CD14-positive monocyte (primary cell): ENCODE results near the gene FLT1. TPM values are rescaled to one million over a fixed set of nuclear protein-coding genes. Genes with fewer than 3 reads are reported as not detected.
A peak's percentile ranks its signal among the peaks of the same experiment; 100 is the strongest.

Experiments
- DNase-seq, 3 donors: peaks; one replicate each; pipeline ENCODE4 v3.0.0-alpha.2; 2011 to 2022
- H2AFZ ChIP-seq: 2 replicates; pipeline ENCODE4 v1.6.0; 2012; ENCODE audit warnings: mild to moderate bottlenecking, low read depth, low read length, inconsistent platforms; ENCODE audit not compliant: insufficient read depth, poor library complexity, severe bottlenecking
- H3K27ac ChIP-seq, 2 donors: 1 replicate in 1 of 2; 2 replicates in 1 of 2; pipeline ENCODE4 v1.5.1; 2012 to 2013; ENCODE audit warnings: low read length in 2 of 2, control low read depth in 1 of 2, inconsistent platforms in 1 of 2, low read depth in 1 of 2, mild to moderate bottlenecking in 1 of 2
- H3K27me3 ChIP-seq, 2 donors: one replicate each; pipeline versions ENCODE4 v1.6.0 to v1.6.1; 2011 to 2013; ENCODE audit warnings: low read length in 2 of 2; ENCODE audit not compliant: control insufficient read depth in 2 of 2, insufficient read depth in 2 of 2
- H3K36me3 ChIP-seq, 2 donors: replicated peaks in 1 of 2; 1 replicate in 1 of 2; 2 replicates in 1 of 2; pipeline versions ENCODE4 v1.5.1 to v1.6.1; 2012 to 2013; ENCODE audit warnings: low read length in 2 of 2, control low read depth in 1 of 2, inconsistent platforms in 1 of 2, mild to moderate bottlenecking in 1 of 2; ENCODE audit not compliant: insufficient read depth in 2 of 2, control insufficient read depth in 1 of 2
- H3K4me1 ChIP-seq, 2 donors: 1 replicate in 1 of 2; 2 replicates in 1 of 2; pipeline versions ENCODE4 v1.5.1 to v1.6.1; 2012 to 2013; ENCODE audit warnings: low read length in 2 of 2, control low read depth in 1 of 2, inconsistent platforms in 1 of 2, mild to moderate bottlenecking in 1 of 2, moderate library complexity in 1 of 2; ENCODE audit not compliant: insufficient read depth in 2 of 2, control insufficient read depth in 1 of 2
- H3K4me2 ChIP-seq: replicated peaks from 2 replicates; pipeline ENCODE3; 2012; ENCODE audit warnings: low read length, moderate library complexity, mild to moderate bottlenecking; ENCODE audit not compliant: poor library complexity, severe bottlenecking; ENCODE audit errors: extremely low read depth
- H3K4me3 ChIP-seq, 3 experiments: fragments of 200-600 bp in 1 of 3; sonication (generic) in 1 of 3; replicated peaks in 1 of 3; 1 replicate in 2 of 3; 2 replicates in 1 of 3; pipeline ENCODE4 v1.5.1; 2011 to 2013; ENCODE audit warnings: low read length in 3 of 3, mild to moderate bottlenecking in 3 of 3, control low read depth in 2 of 3, low read depth in 2 of 3, inconsistent platforms in 1 of 3, moderate library complexity in 1 of 3
- H3K79me2 ChIP-seq: 2 replicates; pipeline ENCODE4 v1.6.0; 2012; ENCODE audit warnings: mild to moderate bottlenecking, control low read depth, inconsistent platforms, low read length, moderate library complexity; ENCODE audit not compliant: insufficient read depth
- H3K9ac ChIP-seq: 2 replicates; pipeline ENCODE4 v1.6.0; 2017; ENCODE audit warnings: low read length, mild to moderate bottlenecking; ENCODE audit not compliant: insufficient read depth, poor library complexity, severe bottlenecking
- H3K9me3 ChIP-seq, 2 donors: replicated peaks in 1 of 2; 1 replicate in 1 of 2; 2 replicates in 1 of 2; pipeline versions ENCODE4 v1.5.1 to v1.6.1; 2012 to 2013; ENCODE audit warnings: low read length in 2 of 2, control low read depth in 1 of 2; ENCODE audit not compliant: control insufficient read depth in 1 of 2, insufficient read depth in 1 of 2
- H4K20me1 ChIP-seq: 2 replicates; pipeline ENCODE4 v1.6.0; 2012; ENCODE audit warnings: mild to moderate bottlenecking, low read length, control low read depth, moderate library complexity; ENCODE audit not compliant: insufficient read depth
- H3K27ac Mint-ChIP-seq, 7 donors: one replicate each; pipeline ENCODE4 v1.8.0; 2020; ENCODE audit warnings: mild to moderate bottlenecking in 7 of 7, mixed read lengths in 7 of 7, moderate library complexity in 6 of 7, inconsistent platforms in 2 of 7
- H3K27me3 Mint-ChIP-seq, 3 donors: one replicate each; pipeline ENCODE4 v1.8.0; 2021 to 2022; ENCODE audit warnings: low read depth in 3 of 3, mild to moderate bottlenecking in 3 of 3, mixed read lengths in 3 of 3, moderate library complexity in 3 of 3, inconsistent platforms in 1 of 3
- H3K36me3 Mint-ChIP-seq, 2 donors: one replicate each; pipeline ENCODE4 v1.8.0; 2020; ENCODE audit warnings: mixed read lengths in 2 of 2, inconsistent platforms in 1 of 2, mild to moderate bottlenecking in 1 of 2
- H3K4me1 Mint-ChIP-seq: one replicate; pipeline ENCODE4 v1.8.0; 2020; ENCODE audit warnings: mild to moderate bottlenecking, mixed read lengths
- H3K4me3 Mint-ChIP-seq, 2 donors: one replicate each; pipeline ENCODE4 v1.8.0; 2020; ENCODE audit warnings: mild to moderate bottlenecking in 2 of 2, mixed read lengths in 2 of 2, moderate library complexity in 1 of 2
- H3K9me3 Mint-ChIP-seq, 7 donors: one replicate each; pipeline ENCODE4 v1.8.0; 2020 to 2022; ENCODE audit warnings: mixed read lengths in 7 of 7, mild to moderate bottlenecking in 6 of 7, moderate library complexity in 6 of 7, inconsistent platforms in 2 of 7
- WGBS: methylation state at CpG from one replicate; pipeline ENCODE4 v1.1.5; 2013; ENCODE audit warnings: missing lambda C conversion rate; ENCODE audit not compliant: insufficient coverage; 5-methylcytosine and 5-hydroxymethylcytosine counted together
- intact Hi-C, 2 donors: fragments of 100-400 bp; cut with micrococcal nuclease; formaldehyde crosslinking; loops; one replicate each; pipeline versions ENCODE4 v1.15.0 to v1.15.1; 2023
- polyA plus RNA-seq, 3 donors: library from polyadenylated mRNA; depleted of rRNA in 1 of 3; unstranded in 2 of 3; stranded (reverse) in 1 of 3; fragments of 300-500 nt in 2 of 3; fragments of >200 nt in 1 of 3; fragmentation: Illumina TruSeq in 2 of 3; gene quantifications; 1 replicate in 2 of 3; 2 replicates in 1 of 3; pipeline ENCODE4 v1.2.3, GENCODE V29; 2012 to 2021
- TF ChIP-seq, protein P1 (sequence below): fragments of 200-600 bp; IDR thresholded peaks from one replicate; pipeline ENCODE4 v1.8.0; 2022; ENCODE audit warnings: antibody characterized with exemption, mild to moderate bottlenecking

The FLT1 gene
- polyA plus RNA-seq, 3 donors, result 0.28 TPM; not detected in 2

- Histone ChIP-seq H3K36me3 (peaks cover 56 to 84% of the 10 kb centered on the region in 2 donors), H3K9me3 (no peaks in the 10 kb centered on the region)
- peaks cover 59 to 71% of the 10 kb centered on the region in 2 donors for H3K36me3 Mint-ChIP-seq
Measured at GRCh38 chr13:28267497-28267896, 227.4 kb downstream of the FLT1 start.

GRCh38 chr13:28258417-28258816 is 236.5 kb downstream of the FLT1 start:
- no peaks in the 10 kb centered on the region for H3K9me3 ChIP-seq
- peaks cover 24% of the 10 kb centered on the region for H3K4me1 Mint-ChIP-seq
- H4K20me1 ChIP-seq, result peaks cover 36% of the 10 kb centered on the region
- no peak for DNase-seq
- peak overlapping the region in 2 of 7 donors; percentile 2 to 82 for H3K27ac Mint-ChIP-seq
- peak overlapping the region in 1 of 2 donors; percentile 15 for H3K27ac ChIP-seq
- peaks cover 7% of the 10 kb centered on the region for H3K79me2 ChIP-seq
- H3K36me3 Mint-ChIP-seq, result peaks cover 53 to 62% of the 10 kb centered on the region in 2 donors
- no peaks in the 10 kb centered on the region for H3K27me3 ChIP-seq
- H3K4me3 ChIP-seq, result no peak overlapping the region
- no peak overlapping the region for H3K4me2 ChIP-seq
- H3K9me3 Mint-ChIP-seq, result no peaks in the 10 kb centered on the region
- TF ChIP-seq, protein P1, sequence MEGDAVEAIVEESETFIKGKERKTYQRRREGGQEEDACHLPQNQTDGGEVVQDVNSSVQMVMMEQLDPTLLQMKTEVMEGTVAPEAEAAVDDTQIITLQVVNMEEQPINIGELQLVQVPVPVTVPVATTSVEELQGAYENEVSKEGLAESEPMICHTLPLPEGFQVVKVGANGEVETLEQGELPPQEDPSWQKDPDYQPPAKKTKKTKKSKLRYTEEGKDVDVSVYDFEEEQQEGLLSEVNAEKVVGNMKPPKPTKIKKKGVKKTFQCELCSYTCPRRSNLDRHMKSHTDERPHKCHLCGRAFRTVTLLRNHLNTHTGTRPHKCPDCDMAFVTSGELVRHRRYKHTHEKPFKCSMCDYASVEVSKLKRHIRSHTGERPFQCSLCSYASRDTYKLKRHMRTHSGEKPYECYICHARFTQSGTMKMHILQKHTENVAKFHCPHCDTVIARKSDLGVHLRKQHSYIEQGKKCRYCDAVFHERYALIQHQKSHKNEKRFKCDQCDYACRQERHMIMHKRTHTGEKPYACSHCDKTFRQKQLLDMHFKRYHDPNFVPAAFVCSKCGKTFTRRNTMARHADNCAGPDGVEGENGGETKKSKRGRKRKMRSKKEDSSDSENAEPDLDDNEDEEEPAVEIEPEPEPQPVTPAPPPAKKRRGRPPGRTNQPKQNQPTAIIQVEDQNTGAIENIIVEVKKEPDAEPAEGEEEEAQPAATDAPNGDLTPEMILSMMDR, result no peak
- intact Hi-C loops, result no loop called here
- H3K36me3 ChIP-seq, result peaks cover 46 to 86% of the 10 kb centered on the region in 2 donors
- WGBS, result no CpG with 5 or more reads among the region's 3 CpGs
- H2AFZ ChIP-seq, result no peak overlapping the region
- H3K9ac ChIP-seq, result no peak overlapping the region
- peaks cover 4 to 10% of the 10 kb centered on the region in 2 donors for H3K4me1 ChIP-seq
- no peak overlapping the region for H3K4me3 Mint-ChIP-seq
- no peaks in the 10 kb centered on the region for H3K27me3 Mint-ChIP-seq

More at GRCh38 chr13:28267497-28267896, 227.4 kb downstream of the FLT1 start:
- no peaks in the 10 kb centered on the region for H3K27me3 ChIP-seq
- TF ChIP-seq, protein P1, result no peak
- H2AFZ ChIP-seq, result no peak overlapping the region
- Mint-ChIP-seq H3K9me3 (peaks cover 0 to 3% (median 0%) of the 10 kb centered on the region in 7 donors), H3K27ac (peak overlapping the region in 2 of 7 donors; percentile 11 to 33), H3K27me3 (no peaks in the 10 kb centered on the region), H3K4me1 (peaks cover 16% of the 10 kb centered on the region), H3K4me3 (no peak overlapping the region)
- no peak overlapping the region for H3K9ac ChIP-seq
- peaks cover 13% of the 10 kb centered on the region for H3K79me2 ChIP-seq
- intact Hi-C loops, result no loop called here
- no peak for DNase-seq
- H3K4me3 ChIP-seq, result no peak overlapping the region
- no peak overlapping the region for H3K4me2 ChIP-seq
- H3K4me1 ChIP-seq, result peaks cover 7 to 15% of the 10 kb centered on the region in 2 donors
- H4K20me1 ChIP-seq, result peaks cover 22% of the 10 kb centered on the region
- no CpG with 5 or more reads among the region's 4 CpGs for WGBS
- no peak overlapping the region for H3K27ac ChIP-seq
